GF-D8 (cell line): Measurements from ENCODE around the gene PIGK.
"Not testable (repeated sequence)": the region's sequence is repeated elsewhere in the genome, so short reads cannot be mapped to it uniquely, and the experiment has no call there.

Experiments used
- DNase-seq: peaks from one replicate; lab custom pipeline; 2025; lab: John Stamatoyannopoulos, UW

PIGK gene

GRCh38 chr1:77193951-77194350 lies 25.3 kb downstream of the PIGK start:
- DNase-seq: no peak

GRCh38 chr1:77188770-77189169 lies 30.5 kb downstream of the PIGK start:
- no peak for DNase-seq

GRCh38 chr1:77186907-77187306 lies 32.3 kb downstream of the PIGK start:
- not testable (repeated sequence) for DNase-seq

- DNase-seq: no peak
Observed at GRCh38 chr1:77182083-77182482, 37.1 kb downstream of the PIGK start.

GRCh38 chr1:77179632-77180031 lies 39.6 kb downstream of the PIGK start:
- no peak for DNase-seq

- no peak for DNase-seq
Observed at GRCh38 chr1:77175230-77175844, 43.9 kb downstream of the PIGK start.

GRCh38 chr1:77170687-77171086 lies 48.5 kb downstream of the PIGK start:
- DNase-seq: no peak

- DNase-seq: no peak
Observed at GRCh38 chr1:77168358-77168757, 50.9 kb downstream of the PIGK start.

- DNase-seq: no peak
Observed at GRCh38 chr1:77164434-77164944, 54.7 kb downstream of the PIGK start.

- DNase-seq: not testable (repeated sequence)
Observed at GRCh38 chr1:77159706-77160105, 59.5 kb downstream of the PIGK start.

GRCh38 chr1:77156214-77156613 lies 63.0 kb downstream of the PIGK start:
- no peak for DNase-seq

- no peak for DNase-seq
Observed at GRCh38 chr1:77146270-77146669, 73.0 kb downstream of the PIGK start.

- no peak for DNase-seq
Observed at GRCh38 chr1:77143529-77144121, 75.6 kb downstream of the PIGK start.

GRCh38 chr1:77139389-77139788 lies 79.8 kb downstream of the PIGK start:
- no peak for DNase-seq

- DNase-seq: no peak
Observed at GRCh38 chr1:77134359-77134758, 84.9 kb downstream of the PIGK start.

GRCh38 chr1:77133731-77134358 lies 85.4 kb downstream of the PIGK start:
- DNase-seq: no peak

GRCh38 chr1:77126307-77126706 lies 92.9 kb downstream of the PIGK start:
- DNase-seq: peak; percentile 3

GRCh38 chr1:77121503-77121902 lies 97.7 kb downstream of the PIGK start:
- no peak for DNase-seq

- DNase-seq: no peak
Observed at GRCh38 chr1:77120950-77121349, 98.3 kb downstream of the PIGK start.

- no peak for DNase-seq
Observed at GRCh38 chr1:77118712-77119111, 100.5 kb downstream of the PIGK start.

- no peak for DNase-seq
Observed at GRCh38 chr1:77104672-77105071, 114.6 kb downstream of the PIGK start.

GRCh38 chr1:77103486-77103885 lies 115.7 kb downstream of the PIGK start:
- no peak for DNase-seq

GRCh38 chr1:77100875-77101274 lies 118.4 kb downstream of the PIGK start:
- DNase-seq: no peak
